CD4-positive, alpha-beta T cell treated with Interleukin-6 for 4 hours (primary cell): Measurements from ENCODE around the gene TRPM7.
A peak's percentile ranks its signal among the peaks of the same experiment; 100 is the strongest.
"Not testable (repeated sequence)": the region's sequence is repeated elsewhere in the genome, so short reads cannot be mapped to it uniquely, and the experiment has no call there.

Experiments used
- DNase-seq: peaks from one replicate; pipeline ENCODE4 v3.0.0-alpha.2; 2020; ENCODE audit warnings: mixed read lengths

The TRPM7 gene, protein sequence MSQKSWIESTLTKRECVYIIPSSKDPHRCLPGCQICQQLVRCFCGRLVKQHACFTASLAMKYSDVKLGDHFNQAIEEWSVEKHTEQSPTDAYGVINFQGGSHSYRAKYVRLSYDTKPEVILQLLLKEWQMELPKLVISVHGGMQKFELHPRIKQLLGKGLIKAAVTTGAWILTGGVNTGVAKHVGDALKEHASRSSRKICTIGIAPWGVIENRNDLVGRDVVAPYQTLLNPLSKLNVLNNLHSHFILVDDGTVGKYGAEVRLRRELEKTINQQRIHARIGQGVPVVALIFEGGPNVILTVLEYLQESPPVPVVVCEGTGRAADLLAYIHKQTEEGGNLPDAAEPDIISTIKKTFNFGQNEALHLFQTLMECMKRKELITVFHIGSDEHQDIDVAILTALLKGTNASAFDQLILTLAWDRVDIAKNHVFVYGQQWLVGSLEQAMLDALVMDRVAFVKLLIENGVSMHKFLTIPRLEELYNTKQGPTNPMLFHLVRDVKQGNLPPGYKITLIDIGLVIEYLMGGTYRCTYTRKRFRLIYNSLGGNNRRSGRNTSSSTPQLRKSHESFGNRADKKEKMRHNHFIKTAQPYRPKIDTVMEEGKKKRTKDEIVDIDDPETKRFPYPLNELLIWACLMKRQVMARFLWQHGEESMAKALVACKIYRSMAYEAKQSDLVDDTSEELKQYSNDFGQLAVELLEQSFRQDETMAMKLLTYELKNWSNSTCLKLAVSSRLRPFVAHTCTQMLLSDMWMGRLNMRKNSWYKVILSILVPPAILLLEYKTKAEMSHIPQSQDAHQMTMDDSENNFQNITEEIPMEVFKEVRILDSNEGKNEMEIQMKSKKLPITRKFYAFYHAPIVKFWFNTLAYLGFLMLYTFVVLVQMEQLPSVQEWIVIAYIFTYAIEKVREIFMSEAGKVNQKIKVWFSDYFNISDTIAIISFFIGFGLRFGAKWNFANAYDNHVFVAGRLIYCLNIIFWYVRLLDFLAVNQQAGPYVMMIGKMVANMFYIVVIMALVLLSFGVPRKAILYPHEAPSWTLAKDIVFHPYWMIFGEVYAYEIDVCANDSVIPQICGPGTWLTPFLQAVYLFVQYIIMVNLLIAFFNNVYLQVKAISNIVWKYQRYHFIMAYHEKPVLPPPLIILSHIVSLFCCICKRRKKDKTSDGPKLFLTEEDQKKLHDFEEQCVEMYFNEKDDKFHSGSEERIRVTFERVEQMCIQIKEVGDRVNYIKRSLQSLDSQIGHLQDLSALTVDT (N-terminal part only)

DNA sequence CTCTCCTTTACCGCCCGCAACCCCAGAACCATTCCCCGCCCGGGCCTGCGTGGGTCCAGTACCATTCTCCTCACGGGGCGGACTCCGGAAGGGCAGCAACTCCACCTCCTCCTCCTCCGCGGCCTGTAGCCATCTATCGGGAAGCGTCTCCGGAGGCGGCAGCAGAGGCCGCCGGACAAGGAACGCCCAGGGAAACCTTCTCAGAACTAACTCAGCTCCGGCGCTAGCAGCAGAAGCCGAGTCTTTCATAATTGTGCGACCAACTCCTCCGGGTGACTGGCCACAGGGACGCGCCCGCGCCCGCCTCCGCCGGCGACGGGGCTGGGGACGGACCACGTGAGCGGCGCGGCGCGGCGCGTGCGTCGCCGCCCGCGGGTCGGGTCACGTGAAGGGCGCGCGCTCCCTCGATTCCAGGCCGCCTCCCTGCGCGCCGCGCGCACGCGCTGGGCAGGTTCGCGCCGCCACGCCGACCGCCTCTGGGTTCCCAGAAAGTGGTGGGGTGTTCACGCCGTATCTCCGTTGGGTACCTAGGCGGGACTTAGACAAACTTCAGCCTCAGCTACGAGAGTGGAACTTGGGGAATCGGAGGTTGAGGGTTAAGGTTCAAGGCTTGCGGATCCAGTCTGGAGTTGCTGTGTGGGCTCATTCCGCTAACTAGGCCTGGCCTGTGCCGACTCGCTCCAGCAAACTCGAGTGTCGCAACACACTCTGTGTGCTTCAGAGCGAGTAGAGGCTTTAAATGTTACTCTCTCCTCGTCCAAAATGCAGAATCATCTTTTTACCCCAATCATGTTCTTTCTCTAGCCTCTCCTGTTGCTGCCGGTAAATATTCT is at the start of gene TRPM7:
TRPM7 (minus strand) TSS at position 329 of the 833 bp plus-strand sequence; CDS start at position 65, 264 bp downstream.
- peak; percentile 89 for DNase-seq

DNA sequence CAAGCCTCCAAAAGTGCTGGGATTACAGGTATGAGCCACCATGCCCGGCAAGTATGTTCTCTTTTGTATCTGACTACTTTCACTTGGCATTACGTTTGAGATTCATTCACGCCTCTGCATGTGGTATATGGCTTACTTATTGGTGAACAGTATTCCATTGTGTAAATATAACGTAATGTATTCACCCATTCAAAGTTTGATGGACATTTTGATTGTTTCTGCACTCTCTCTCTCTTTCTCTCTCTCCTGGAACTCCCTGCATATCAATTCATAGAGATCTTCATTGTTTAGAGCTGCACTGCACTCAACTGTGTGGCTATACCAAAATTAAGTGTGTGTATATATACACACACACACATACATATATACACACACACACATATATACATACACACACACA is 48.6 kb upstream of the TRPM7 start:
- no peak for DNase-seq

DNA sequence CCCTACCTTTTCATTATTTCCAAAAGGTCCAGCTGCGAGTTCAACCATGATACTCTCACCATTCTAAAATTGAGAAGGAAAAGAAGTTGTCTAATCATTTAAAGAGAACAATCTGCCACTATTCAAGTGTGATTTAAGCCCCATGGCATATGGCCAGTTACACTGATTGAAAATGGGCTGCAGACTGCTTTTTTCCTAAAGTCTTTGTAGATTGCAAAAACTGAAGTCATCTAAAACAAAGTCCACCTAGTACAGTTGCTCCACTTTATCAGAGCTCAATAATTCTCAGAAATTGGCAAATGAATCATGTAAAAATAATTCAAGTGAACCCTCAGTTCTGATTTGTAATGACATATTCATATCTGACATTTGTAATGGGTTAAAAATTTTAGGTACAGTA is 39.7 kb upstream of the TRPM7 start:
- DNase-seq: no peak

DNA sequence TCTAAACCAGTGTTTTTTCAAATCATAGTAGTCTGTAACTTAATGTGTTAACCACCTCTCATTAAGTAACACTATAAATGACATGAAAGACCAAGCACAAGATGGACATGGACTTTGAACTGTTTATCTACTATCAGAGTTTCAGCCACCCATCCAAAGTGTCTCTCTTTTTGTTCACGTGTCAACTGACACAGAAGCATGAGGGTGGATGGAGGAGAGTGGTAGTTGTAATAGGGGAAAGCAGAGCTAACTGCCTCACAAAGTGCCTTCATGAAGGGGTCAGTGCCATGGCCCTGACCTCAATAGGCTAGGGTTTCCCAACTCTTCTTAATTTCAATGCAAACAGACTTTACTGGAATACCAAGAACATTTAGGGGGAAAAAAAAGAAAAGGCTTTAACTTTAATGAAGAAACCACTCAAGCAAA is 32.1 kb upstream of the TRPM7 start:
- no peak for DNase-seq

DNA sequence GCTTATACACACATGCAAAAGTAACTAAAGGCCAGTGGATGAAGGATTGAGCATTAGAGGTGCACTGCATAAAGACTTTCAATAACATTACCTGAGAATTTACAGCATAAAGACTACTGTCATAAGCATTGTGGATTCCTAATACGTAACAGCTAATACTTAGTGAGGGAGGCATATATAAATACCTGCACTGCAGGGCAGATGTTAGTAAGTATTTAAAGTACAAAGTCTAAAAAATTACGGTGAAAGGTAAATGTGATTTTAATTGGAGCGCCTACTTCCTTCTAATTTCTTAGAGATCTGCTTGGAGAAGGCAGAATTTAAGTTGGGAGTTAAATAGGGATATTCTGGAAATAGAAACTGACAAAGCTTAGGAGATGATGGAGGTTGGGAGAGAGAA is 25.4 kb upstream of the TRPM7 start:
- DNase-seq: no peak

DNA sequence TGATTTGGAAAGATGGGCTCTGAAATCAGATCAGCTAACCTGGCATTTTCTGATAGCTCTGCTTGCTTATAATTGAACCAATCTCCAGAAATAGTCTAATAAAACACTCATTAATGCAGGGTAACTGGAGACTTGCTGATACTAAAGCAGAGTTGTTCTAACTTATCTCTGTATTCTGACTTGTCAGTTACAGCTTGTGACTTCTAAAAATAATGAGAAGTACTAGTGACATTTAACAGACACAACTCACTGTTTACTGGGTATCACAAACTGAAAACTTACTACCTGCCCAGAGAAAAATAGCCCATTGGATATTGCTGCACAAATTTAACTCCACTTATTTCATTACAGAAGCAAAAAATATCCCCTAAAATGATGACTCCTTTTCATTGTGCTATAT is 24.0 kb upstream of the TRPM7 start:
- DNase-seq: no peak

DNA sequence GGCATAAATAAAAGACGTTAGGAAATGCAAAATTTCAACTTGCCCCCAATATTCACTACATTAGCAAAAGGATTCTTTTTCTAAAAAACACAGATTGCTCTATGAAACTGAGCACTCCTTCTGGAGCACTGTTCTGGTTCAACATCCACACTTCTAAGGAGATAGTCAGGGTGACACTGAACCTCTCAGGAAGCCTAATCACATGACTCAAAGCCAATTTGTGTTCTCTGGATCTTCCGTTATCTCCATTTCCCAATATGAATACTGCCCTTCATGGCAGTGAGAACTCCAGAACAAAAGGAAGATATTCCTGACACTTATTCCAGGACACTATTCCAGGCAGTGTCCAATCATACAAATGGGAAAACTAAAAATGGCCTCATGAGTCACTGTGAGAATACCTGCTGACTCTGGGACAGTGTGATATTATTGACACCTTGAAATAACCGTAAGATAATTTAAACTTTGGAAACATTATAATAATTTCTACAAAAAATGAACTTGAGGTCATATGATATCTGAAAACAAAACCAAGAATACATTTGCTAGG is 21.4 kb upstream of the TRPM7 start:
- DNase-seq: no peak

DNA sequence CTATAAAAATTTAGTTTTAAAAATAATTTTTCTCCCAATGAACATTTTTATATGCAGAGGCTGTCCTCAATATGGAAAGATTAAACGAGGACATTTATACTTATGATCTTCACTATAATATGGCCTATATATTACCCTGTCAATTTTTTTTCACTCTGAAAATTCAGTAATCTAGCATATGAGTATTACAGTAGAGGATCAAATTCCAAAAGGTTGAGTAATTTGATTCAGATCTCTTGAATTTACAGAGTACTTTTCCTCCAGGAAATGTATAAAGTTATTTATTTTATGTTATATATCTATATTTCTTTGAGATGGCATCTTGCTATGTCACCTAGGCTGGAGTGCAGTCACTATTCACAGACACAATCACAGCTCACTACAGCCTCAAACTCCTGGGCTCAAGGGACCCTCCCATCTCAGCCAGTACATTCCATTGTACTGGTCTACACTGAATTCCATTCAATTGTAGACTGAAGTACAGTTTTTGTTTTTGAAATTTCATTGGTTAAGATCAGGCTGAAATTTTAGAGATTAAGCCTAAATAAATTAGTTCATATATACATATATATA is 16.3 kb upstream of the TRPM7 start:
- DNase-seq: no peak

DNA sequence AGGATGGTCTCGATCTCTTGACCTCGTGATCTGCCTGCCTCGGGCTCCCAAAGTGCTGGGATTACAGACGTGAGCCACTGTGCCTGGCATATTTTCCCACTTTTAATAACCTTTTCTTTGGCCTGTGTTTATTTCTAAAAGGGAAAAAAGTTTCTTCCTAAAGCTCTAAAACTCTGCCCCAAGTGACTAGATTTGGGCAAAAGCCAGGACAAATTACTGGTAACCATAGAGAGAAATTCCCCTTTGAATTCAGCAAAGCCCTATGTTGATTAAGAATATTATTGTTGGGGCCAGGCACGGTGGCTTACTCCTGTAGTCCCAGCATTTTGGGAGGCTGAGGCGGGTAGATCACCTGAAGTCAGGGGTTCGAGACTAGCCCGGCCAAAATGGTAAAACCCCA is 11.5 kb upstream of the TRPM7 start:
- DNase-seq: no peak

DNA sequence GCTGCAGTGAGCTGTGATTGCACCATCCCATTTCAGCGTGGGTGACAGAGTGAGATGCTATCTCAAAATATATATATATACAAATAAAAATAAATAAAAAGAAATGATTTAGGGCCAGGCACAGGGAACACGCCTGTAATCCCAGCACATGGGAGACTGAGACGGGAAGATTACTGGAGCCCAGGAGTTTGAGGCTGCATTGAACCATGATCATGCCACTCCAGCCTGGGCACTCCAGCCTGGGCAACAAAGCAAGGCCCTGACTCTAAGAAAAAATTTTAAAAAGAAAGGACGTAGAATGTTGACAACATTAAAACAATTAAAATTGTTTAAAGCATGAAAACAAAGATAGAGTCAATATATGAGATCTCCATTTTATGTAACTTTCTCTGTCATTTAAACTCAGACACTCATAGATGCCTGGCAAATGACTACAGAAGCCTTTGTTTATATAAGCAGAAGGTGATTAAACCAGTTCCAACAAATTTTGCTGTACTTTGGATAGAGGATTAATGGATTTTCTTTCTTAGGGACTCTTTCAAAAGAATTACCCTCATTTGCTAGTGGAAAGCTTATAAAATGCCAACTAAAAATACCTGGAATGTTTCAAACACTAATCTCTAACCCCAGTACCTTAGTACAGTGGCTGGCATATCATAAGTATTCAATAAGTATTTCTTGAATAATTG is 10.7 kb upstream of the TRPM7 start:
- no peak for DNase-seq

DNA sequence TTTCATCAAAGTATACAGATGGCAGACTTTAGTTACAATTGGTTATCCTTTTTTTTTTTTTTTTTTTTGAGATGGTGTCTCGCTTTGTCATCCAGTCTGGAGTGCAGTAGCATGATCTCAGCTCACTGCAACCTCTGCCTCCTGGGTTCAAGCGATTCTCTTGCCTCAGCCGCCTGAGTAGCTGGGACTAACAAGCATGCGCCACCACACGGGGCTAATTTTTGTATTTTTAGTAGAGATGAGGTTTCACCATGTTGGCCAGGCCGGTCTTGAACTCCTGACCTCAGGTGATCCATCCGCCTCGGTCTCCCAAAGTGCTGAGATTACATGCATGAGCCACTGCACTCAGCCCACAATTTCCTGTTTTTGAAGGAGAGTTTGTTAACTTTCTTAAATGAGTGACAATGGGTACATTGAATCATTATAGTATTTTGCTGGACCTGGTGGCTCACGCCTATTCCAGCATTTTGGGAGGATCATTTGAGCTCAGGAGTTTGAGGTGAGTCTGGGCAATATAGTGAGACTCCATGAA is 8.1 kb upstream of the TRPM7 start:
- DNase-seq: not testable (repeated sequence)

DNA sequence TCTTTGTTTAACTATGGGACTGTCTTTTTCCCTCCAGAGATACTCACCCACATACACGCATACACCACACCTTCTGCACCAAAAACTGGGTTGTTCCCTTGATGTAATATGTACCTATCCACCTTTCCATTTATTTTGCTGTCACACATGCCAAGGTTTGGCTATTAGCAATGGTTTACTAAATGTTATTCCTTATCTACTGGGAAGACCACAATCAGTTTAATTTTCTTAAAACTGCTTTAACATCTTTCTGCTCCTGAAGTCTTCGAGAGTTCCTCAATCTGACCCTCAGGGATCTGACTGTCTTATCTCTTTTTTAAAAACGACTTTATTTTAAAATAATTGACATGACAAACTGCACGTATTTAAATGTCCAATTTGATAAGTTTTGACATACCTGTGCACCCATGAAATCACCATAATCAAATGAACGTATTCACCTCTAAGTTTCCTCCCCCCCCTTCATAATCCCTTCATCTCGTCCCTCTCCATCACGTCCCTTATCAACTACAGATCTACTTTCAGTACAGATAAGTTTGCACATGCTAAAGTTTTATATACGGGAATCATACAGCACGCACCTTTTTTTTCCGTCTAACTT is 805 bp upstream of the TRPM7 start:
- no peak for DNase-seq

DNA sequence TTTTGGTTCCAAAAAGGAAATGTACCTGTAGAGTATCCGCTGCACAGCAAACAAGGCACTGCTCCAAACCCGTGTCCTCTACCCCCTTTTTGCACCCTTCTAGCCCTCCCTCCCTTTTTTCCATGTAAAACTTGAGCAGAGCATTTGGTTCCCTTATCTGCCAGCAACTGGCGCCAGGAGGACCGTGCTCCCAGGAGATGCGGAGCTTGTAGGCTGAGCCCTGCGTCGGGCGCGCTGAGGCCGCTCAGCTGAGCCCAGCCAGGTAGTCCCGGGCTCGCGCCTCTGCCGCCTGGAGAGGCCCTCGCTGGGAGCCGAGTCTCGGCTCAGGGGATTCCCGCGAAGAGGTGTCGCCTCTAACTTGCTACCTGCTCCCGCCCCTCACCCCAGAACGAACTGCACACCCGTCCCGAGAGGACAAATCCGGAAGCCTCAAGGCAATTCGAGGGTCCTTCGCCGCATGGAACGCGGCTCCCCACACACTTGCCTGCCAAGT is 575 bp downstream of the TRPM7 start:
- DNase-seq: peak; percentile 70

DNA sequence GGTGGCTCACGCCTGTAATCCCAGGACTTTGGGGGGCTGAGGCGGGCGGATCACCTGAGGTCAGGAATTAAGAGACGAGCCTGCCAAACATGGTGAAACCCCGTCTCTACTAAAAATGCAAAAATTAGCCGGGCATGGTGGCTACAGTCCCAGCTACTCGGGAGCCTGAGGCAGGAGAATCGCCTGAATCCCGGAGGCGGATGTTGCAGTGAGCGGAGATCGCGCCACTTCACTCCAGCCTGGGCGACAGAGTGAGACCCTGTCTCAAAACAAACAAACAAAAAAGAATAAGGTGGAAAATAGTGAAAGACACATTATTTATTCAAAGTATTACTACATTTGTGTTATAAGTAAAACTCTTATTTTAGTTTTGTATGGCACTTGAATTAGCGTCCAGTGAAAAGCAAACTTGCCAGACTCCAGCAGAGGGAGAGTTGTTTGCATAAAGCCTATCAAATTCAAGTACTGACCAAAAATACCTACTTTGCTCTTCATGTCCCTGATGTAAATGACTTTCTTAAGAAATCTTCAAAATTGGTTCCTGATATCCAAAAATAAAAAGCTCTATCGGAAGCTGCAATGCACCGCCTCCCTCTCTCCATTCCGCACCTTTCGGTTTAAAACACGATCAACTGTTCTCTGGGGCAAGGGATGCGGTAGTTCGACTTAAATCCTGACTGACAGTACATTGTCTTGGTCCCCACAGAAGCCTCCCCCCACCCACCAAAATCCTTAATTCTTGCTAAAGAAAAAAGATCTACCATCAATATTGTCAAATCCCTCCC is 1.2 kb downstream of the TRPM7 start:
- DNase-seq: no peak

DNA sequence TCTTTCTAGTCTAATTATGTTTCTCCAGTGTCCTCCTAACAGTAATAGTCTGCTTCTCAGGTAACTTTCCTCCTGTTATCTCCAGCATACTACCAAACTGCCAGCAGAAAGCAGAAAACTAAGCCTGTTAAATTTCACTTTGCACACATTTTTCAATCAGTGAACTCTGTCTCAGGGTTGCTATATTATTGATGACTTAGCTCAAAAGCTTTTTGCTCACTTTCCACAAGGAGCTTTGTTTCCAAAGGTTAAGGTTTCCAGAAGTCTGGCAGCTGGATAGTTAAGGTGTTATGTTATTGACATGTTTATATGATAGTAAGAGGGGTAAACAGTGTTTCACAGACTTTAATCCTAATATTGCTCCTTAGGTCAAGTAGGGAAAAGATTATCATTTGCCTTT is 5.1 kb downstream of the TRPM7 start:
- no peak for DNase-seq

DNA sequence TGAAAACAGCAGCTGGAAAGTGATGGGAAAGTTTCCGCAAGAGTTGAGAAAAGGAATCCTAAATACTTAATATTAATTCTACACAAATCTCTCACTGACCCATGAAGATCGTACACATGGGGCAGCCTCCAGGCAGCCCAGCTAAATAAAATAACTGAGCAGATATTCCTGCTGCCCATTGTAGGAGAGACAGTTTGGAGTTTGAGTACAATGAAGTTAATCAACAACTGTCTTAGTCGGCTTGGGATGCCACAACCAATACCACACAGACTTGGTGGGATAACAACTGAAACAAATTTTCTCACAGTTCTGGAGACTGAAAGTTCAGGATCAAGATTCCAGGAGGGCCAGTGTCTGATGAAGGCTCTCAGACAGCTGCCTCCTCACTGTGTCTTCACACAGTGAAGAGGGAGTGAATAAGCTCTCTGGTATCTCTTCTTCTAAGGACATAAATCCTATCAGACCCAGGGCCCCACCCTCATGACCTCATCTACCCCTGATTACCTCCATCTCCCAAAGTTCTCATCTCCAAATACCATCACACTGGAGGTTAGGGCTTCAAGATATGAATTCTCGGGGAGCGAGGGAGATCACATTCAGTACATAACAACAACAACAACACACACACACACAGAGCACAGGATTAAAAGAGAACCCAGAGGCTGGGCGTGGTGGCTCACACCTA is 9.7 kb downstream of the TRPM7 start:
- DNase-seq: no peak

DNA sequence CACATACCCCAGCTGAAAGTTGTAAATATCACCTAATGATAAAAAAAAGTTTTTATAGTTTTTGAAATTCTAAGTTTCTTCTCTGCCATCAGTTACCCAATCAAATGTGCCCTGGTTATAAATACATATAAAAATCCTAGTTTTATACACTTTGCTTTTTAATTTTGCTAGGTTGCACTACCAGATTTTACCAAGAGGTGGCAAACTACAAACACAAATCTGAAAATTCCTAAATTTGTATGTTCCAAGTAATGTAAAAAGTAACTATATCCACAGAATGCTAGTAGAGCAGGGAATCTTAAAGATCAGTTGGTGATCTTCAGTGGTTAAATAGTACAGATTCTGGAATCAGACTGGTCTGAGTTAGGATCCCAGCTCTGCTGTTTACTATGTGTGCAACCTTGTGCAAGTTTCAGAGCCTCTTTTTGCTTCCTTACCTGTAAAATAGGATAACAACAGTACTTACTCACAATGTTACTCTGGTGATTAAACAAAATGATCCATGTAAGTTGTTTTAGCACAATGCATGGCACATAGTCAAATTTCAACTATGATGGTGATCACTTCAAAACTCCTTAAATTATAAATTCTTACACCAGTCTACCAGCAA is 11.0 kb downstream of the TRPM7 start:
- no peak for DNase-seq

DNA sequence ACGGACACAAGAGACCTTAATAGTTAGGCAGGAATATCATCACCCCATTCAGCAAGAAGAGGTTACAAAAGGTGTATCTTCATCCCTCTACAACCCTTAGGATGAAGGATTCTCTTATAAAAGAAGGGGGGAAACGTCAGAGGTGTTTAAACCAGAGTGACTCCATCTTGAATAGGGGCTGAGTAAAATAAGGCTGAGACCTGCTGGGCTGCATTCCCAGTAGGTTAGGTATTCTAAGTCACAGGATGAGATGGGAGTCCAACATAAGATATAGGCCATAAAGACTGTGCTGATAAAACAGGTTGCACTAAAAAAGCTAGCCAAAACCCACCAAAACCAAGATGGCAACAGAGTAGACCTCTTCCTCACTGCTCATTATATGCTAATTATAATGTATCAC is 16.5 kb downstream of the TRPM7 start:
- DNase-seq: no peak
